A549 (cell line): ENCODE results near the gene PHF23. TPM values are rescaled to one million over a fixed set of nuclear protein-coding genes. Genes with fewer than 3 reads are reported as not detected.
"Not testable (repeated sequence)": the region's sequence is repeated elsewhere in the genome, so short reads cannot be mapped to it uniquely, and the experiment has no call there.

Experiments used
- ATAC-seq, 2 experiments: fragments of 200-7000 bp in 1 of 2; fragments of >200 bp in 1 of 2; cut with Nextera tagmentation in 1 of 2; cut with Tn5 transposase in 1 of 2; 3 replicates each; pipeline versions ENCODE4 v1.8.0 to v1.9.1; 2018 to 2020; ENCODE audit warnings: mild to moderate bottlenecking in 1 of 2, moderate library complexity in 1 of 2
- CTCF ChIA-PET: fragments of 300-600 bp; sonication (Branson Sonifier 250); formaldehyde crosslinking; extraction: SDS; loops from one replicate; lab custom pipeline; 2021; ENCODE audit warnings: antibody characterized with exemption, inconsistent platforms; lab: Yijun Ruan, JAX
- POLR2A ChIA-PET: fragments of 350-600 bp; formaldehyde crosslinking; extraction: SDS; loops from one replicate; lab custom pipeline; 2021; ENCODE audit warnings: antibody characterized with exemption, inconsistent platforms; lab: Yijun Ruan, JAX
- DNase-seq, 2 experiments: peaks; one replicate each; pipeline versions ENCODE4 v3.0.0 to v3.0.0-alpha.2; 2011 to 2016; ENCODE audit warnings: low read depth in 1 of 2, low spot score in 1 of 2
- FAIRE-seq: peaks from 2 replicates; lab custom pipeline; 2011; peaks lifted over from hg19 to GRCh38; lab: Jason Lieb, UNC
- H3K27ac ChIP-seq, 2 experiments: fragments of >200 bp; sonication (Bioruptor Twin); formaldehyde crosslinking; 3 replicates each; pipeline ENCODE4 v1.5.1; 2016 to 2017
- H3K4me1 ChIP-seq: fragments of >200 bp; sonication (Bioruptor Twin); formaldehyde crosslinking; 3 replicates; pipeline ENCODE4 v1.6.1; 2016
- H3K4me2 ChIP-seq: fragments of >200 bp; sonication (Bioruptor Twin); formaldehyde crosslinking; 3 replicates; pipeline ENCODE4 v1.6.1; 2016
- H3K4me3 ChIP-seq: fragments of >200 bp; sonication (Bioruptor Twin); formaldehyde crosslinking; 3 replicates; pipeline ENCODE4 v1.5.1; 2016
- H3K9me3 ChIP-seq: fragments of >200 bp; sonication (Bioruptor Twin); formaldehyde crosslinking; 3 replicates; pipeline ENCODE4 v1.6.1; 2016
- BCL3 ChIP-seq: fragments of >200 bp; sonication (Bioruptor Twin); formaldehyde crosslinking; IDR thresholded peaks from 3 replicates; pipeline ENCODE4 v1.6.1; 2016
- CBX2 ChIP-seq: fragments of 200-600 bp; sonication (generic); IDR thresholded peaks from 2 replicates; pipeline ENCODE4 v1.6.1; 2016; ENCODE audit warnings: low read depth, mild to moderate bottlenecking, borderline replicate concordance
- EHMT2 ChIP-seq: fragments of 200-600 bp; sonication (generic); IDR thresholded peaks from 2 replicates; pipeline ENCODE4 v1.6.1; 2016; ENCODE audit warnings: antibody characterized with exemption, low read depth, mild to moderate bottlenecking, moderate library complexity
- ESRRA ChIP-seq: fragments of 150-350 bp; IDR thresholded peaks from 2 replicates; pipeline ENCODE4 v1.6.1; 2014; ENCODE audit warnings: mild to moderate bottlenecking, low read length, borderline replicate concordance
- FOSB ChIP-seq: fragments of 250-450 bp; sonication (Bioruptor Pico); IDR thresholded peaks from 2 replicates; pipeline ENCODE4 v1.5.0; 2020; ENCODE audit warnings: mild to moderate bottlenecking, moderate library complexity
- HEYL ChIP-seq: fragments of 250-450 bp; sonication (Bioruptor Pico); IDR thresholded peaks from 2 replicates; pipeline ENCODE4 v1.8.0; 2021; ENCODE audit warnings: mild to moderate bottlenecking, moderate library complexity
- HOXA7 ChIP-seq: fragments of 250-450 bp; sonication (Bioruptor Pico); IDR thresholded peaks from 2 replicates; pipeline ENCODE4 v1.5.0; 2020; ENCODE audit warnings: mild to moderate bottlenecking, moderate library complexity
- HOXB13 ChIP-seq: fragments of 250-450 bp; sonication (Bioruptor Pico); IDR thresholded peaks from 2 replicates; pipeline ENCODE4 v1.5.0; 2020; ENCODE audit warnings: low read depth, mild to moderate bottlenecking, moderate library complexity
- HOXB5 ChIP-seq: fragments of 250-450 bp; sonication (Bioruptor Pico); IDR thresholded peaks from 2 replicates; pipeline ENCODE4 v1.5.0; 2020; ENCODE audit warnings: mild to moderate bottlenecking, moderate library complexity
- JUNB ChIP-seq: fragments of >200 bp; sonication (Bioruptor Twin); formaldehyde crosslinking; IDR thresholded peaks from 2 replicates; pipeline ENCODE4 v1.6.1; 2016
- KDM1A ChIP-seq: fragments of 200-600 bp; sonication (generic); IDR thresholded peaks from 2 replicates; pipeline ENCODE4 v1.6.1; 2016; ENCODE audit warnings: low read depth, mild to moderate bottlenecking
- KDM5A ChIP-seq: fragments of 200-600 bp; sonication (generic); IDR thresholded peaks from 2 replicates; pipeline ENCODE4 v1.6.1; 2016; ENCODE audit warnings: antibody characterized with exemption, mild to moderate bottlenecking
- MAZ ChIP-seq: fragments of 150-350 bp; IDR thresholded peaks from 2 replicates; pipeline ENCODE4 v1.6.1; 2014; ENCODE audit warnings: antibody characterized with exemption, low read depth, low read length, borderline replicate concordance
- MYC ChIP-seq: IDR thresholded peaks from 2 replicates; pipeline ENCODE4 v1.6.1; 2012; ENCODE audit warnings: mild to moderate bottlenecking, inconsistent platforms, low read length, improper control_type of control experiment, borderline replicate concordance
- PHF8 ChIP-seq: fragments of 200-600 bp; sonication (generic); IDR thresholded peaks from 2 replicates; pipeline ENCODE4 v1.6.1; 2016; ENCODE audit warnings: low read depth, mild to moderate bottlenecking, antibody characterized with exemption, moderate library complexity, borderline replicate concordance
- POLR2A ChIP-seq: IDR thresholded peaks from 2 replicates; pipeline ENCODE4 v1.6.1; 2012; ENCODE audit warnings: mild to moderate bottlenecking, low read length
- RAD21 ChIP-seq, 2 experiments: fragments of >200 bp in 1 of 2; sonication (Bioruptor Twin) in 1 of 2; formaldehyde crosslinking in 1 of 2; IDR thresholded peaks in 1 of 2; conservative IDR thresholded peaks in 1 of 2; 2 replicates in 1 of 2; 3 replicates in 1 of 2; pipeline ENCODE4 v1.6.1; 2012 to 2018; ENCODE audit warnings: inconsistent platforms in 1 of 2
- RCOR1 ChIP-seq: fragments of 150-350 bp; IDR thresholded peaks from 2 replicates; pipeline ENCODE4 v1.6.1; 2014; ENCODE audit warnings: antibody characterized with exemption, low read length, low read depth
- RNF2 ChIP-seq: fragments of 200-600 bp; sonication (generic); IDR thresholded peaks from 2 replicates; pipeline ENCODE4 v1.6.1; 2016; ENCODE audit warnings: low read depth, mild to moderate bottlenecking, antibody characterized with exemption, moderate library complexity, borderline replicate concordance
- SMC3 ChIP-seq: fragments of >200 bp; sonication (Bioruptor Twin); formaldehyde crosslinking; IDR thresholded peaks from 3 replicates; pipeline ENCODE4 v1.6.1; 2018; ENCODE audit warnings: inconsistent platforms
- SREBF2 ChIP-seq: fragments of 450-650 bp; IDR thresholded peaks from 2 replicates; pipeline ENCODE4 v1.6.1; 2014; ENCODE audit warnings: mild to moderate bottlenecking, moderate library complexity
- TP53 ChIP-seq: fragments of 250-450 bp; sonication (Bioruptor Pico); IDR thresholded peaks from 2 replicates; pipeline ENCODE4 v1.5.0; 2021; ENCODE audit warnings: mild to moderate bottlenecking, moderate library complexity
- ZC3H11A ChIP-seq: fragments of 450-650 bp; IDR thresholded peaks from 2 replicates; pipeline ENCODE4 v1.6.1; 2014; ENCODE audit warnings: antibody characterized with exemption, mild to moderate bottlenecking
- ZSCAN20 ChIP-seq: fragments of 250-450 bp; sonication (Bioruptor Pico); IDR thresholded peaks from 2 replicates; pipeline ENCODE4 v1.8.0; 2022; ENCODE audit warnings: mild to moderate bottlenecking, moderate library complexity
- WGBS: methylation state at CpG from one replicate; pipeline ENCODE4 v1.1.6; 2017; ENCODE audit errors: missing lambda C conversion rate; 5-methylcytosine and 5-hydroxymethylcytosine counted together
- polyA plus RNA-seq, 4 experiments: library from polyadenylated mRNA; depleted of rRNA in 3 of 4; stranded (reverse); fragments of >200 nt; fragmentation: RNase III in 1 of 4; extraction: RNeasy Plus Mini Kit Qiagen cat#74134 plus additional on column Dnase treatment in 1 of 4; gene quantifications; 2 replicates in 3 of 4; 3 replicates in 1 of 4; pipeline ENCODE4 v1.2.3, GENCODE V29; 2011 to 2017
- TF ChIP-seq, protein P1 (sequence below): fragments of 250-450 bp; sonication (Bioruptor Pico); IDR thresholded peaks from 2 replicates; pipeline ENCODE4 v1.5.0; 2020; ENCODE audit warnings: low read depth, mild to moderate bottlenecking, moderate library complexity

The PHF23 gene
- polyA plus RNA-seq, 2 of the 4 experiments (the other 2 are of a cell fraction), result 52.1 to 80.2 TPM

DNA sequence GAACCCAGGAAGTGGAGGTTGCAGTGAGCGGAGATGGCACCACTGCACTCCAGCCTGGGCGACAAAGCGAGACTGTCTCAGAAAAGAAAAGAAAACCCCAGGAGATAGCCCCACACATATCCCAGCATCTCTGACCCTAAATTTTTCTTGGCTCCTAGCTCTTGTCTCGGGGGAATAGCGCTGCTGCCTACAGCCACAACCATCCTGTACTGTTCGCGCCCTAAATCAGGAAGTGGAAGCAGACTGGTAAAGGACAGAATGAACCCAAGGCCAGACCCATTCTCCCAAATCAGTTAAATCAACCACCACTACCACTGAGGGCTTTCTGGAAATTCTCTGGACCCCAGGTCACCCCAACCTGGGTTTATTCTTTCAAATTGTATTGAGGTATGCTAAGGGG is 10.6 kb upstream of the PHF23 start (continued):
- TF ChIP-seq KDM1A, result no peak
- TF ChIP-seq, all 56 proteins: peak for 0

GRCh38 chr17:7249214-7249613 is 10.0 kb upstream of the PHF23 start:
- FAIRE-seq (no peak), DNase-seq (no peak), ATAC-seq (no peak)
- no peak for TF ChIP-seq PHF8
- TF ChIP-seq MAZ, result no peak
- no peak for TF ChIP-seq SMC3
- no peak for TF ChIP-seq FOSB
- TF ChIP-seq ESRRA, result no peak
- Histone ChIP-seq H3K4me1 (peaks cover 28% of the 10 kb centered on the region), H3K4me2 (peak overlapping the region; percentile 93), H3K27ac (peak overlapping the region in 1 of 2 experiments; percentile 2; a peak in 1 of 6 replicates), H3K4me3 (no peak overlapping the region), H3K9me3 (no peaks in the 10 kb centered on the region)
- ChIA-PET POLR2A (no interaction called here), CTCF (interaction anchor here (0.8 to 4.6 kb wide), 8 partner anchors 8 to 204 kb away, joined by 3 to 29 read pairs (median 4); partner anchors contain the start of gene SLC2A4)
- 88% methylated on average over 6 of the region's 6 CpGs for WGBS

GRCh38 chr17:7248796-7249195 is 9.5 kb upstream of the PHF23 start:
- ChIA-PET CTCF (interaction anchor here (0.8 to 4.6 kb wide), 6 partner anchors 8 to 98 kb away, joined by 3 to 29 read pairs (median 4); partner anchors contain the start of gene SLC2A4), POLR2A (interaction anchor here (0.5 kb wide), 1 partner anchor 155 kb away, joined by 3 read pairs; the partner anchor contains the start of gene TMEM256)
- no peak for TF ChIP-seq ESRRA
- no peak for TF ChIP-seq RNF2
- TF ChIP-seq POLR2A, result no peak
- no peak for TF ChIP-seq HOXA7 (CRISPR knock-in tag)
- TF ChIP-seq KDM1A, result no peak
- H3K4me1 ChIP-seq, result peaks cover 26% of the 10 kb centered on the region
- H3K27ac ChIP-seq, result peak overlapping the region in 1 of 2 experiments; percentile 2; a peak in 1 of 6 replicates
- 84% methylated on average over 4 of the region's 4 CpGs for WGBS
- H3K4me2 ChIP-seq, result peak overlapping the region; percentile 93
- no peaks in the 10 kb centered on the region for H3K9me3 ChIP-seq
- H3K4me3 ChIP-seq, result no peak overlapping the region
- no peak for DNase-seq
- no peak for FAIRE-seq
- no peak for ATAC-seq

DNA sequence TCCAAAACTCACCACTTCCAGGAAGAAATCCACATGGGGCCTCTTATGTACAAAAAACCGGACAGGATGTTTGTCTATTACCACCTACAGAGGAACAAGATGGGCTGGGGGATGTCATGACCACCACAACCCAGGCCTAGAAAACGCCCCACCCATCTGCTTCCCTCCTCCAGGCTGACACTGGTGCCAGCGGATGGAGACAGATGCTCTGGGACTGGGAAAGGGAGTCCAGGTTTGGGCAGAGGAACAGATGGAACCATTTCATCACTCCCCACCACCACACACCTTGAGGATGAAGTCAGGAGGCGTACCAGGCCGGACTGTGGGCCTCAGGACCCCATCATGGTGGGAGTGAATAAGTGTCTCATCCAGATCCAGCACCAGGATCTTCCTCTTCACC is 7.5 kb upstream of the PHF23 start:
- ATAC-seq (no peak), DNase-seq (no peak)
- WGBS, result 87% methylated on average over 5 of the region's 5 CpGs
- Histone ChIP-seq H3K4me2 (no peak overlapping the region), H3K4me1 (peaks cover 23% of the 10 kb centered on the region), H3K27ac (no peak overlapping the region), H3K9me3 (no peaks in the 10 kb centered on the region)
- POLR2A ChIA-PET, result no interaction called here
- TF ChIP-seq MYC (no peak), POLR2A (no peak), KDM5A (no peak), TP53 (no peak), RCOR1 (no peak), ZC3H11A (no peak), JUNB (no peak), EHMT2 (no peak), RAD21 (conservative IDR thresholded peaks at IDR 0.05 in 1 of 2, IDR thresholded peaks at IDR 0.05 in 1 of 2) (no peak), BCL3 (no peak), HOXB13 (no peak), SMC3 (no peak), HEYL (CRISPR knock-in tag) (no peak), HOXB5 (CRISPR knock-in tag) (no peak), CBX2 (no peak), ZSCAN20 (CRISPR knock-in tag) (no peak), SREBF2 (no peak)
- TF ChIP-seq, protein P1, sequence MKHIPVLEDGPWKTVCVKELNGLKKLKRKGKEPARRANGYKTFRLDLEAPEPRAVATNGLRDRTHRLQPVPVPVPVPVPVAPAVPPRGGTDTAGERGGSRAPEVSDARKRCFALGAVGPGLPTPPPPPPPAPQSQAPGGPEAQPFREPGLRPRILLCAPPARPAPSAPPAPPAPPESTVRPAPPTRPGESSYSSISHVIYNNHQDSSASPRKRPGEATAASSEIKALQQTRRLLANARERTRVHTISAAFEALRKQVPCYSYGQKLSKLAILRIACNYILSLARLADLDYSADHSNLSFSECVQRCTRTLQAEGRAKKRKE, result no peak
- TF ChIP-seq, all 56 proteins: peak for 0
- FAIRE-seq, result no peak
- CTCF ChIA-PET, result interaction anchor here (1.0 to 7.5 kb wide), 3 partner anchors 10 to 50 kb away, joined by 3 to 66 read pairs (median 5); no protein-coding TSS in a partner anchor
- no peak overlapping the region for H3K4me3 ChIP-seq

- not testable (repeated sequence) for H3K9me3 ChIP-seq, DNase-seq, FAIRE-seq, H3K4me3 ChIP-seq, ATAC-seq
- Histone ChIP-seq H3K27ac (peak overlapping the region in 1 of 2 experiments; percentile 96; a peak in 1 of 6 replicates), H3K4me1 (peaks cover 24% of the 10 kb centered on the region), H3K4me2 (peak overlapping the region; percentile 97; the same call in 2 of the 3 replicates)
- CTCF ChIA-PET, result interaction anchor here (1.3 to 17.3 kb wide), 4 partner anchors 22 to 53 kb away, joined by 4 to 169 read pairs (median 35); partner anchors contain the start of genes ACADVL and DLG4
- POLR2A ChIA-PET, result interaction anchor here (2.9 kb wide), 1 partner anchor 7 kb away, joined by 15 read pairs; the partner anchor contains the start of genes CTDNEP1 and ELP5
- WGBS, result 81% methylated on average over 10 of the region's 10 CpGs
These were observed 4.6 kb upstream of the PHF23 start for GRCh38 chr17:7243838-7244237.
